CD14-positive monocyte (primary cell): ENCODE measurements around the gene VEGFC. TPM values are rescaled to one million over a fixed set of nuclear protein-coding genes. Genes with fewer than 3 reads are reported as not detected.

Experiments
- DNase-seq, 3 donors: peaks; one replicate each; pipeline ENCODE4 v3.0.0-alpha.2; 2011 to 2022
- H2AFZ ChIP-seq: 2 replicates; pipeline ENCODE4 v1.6.0; 2012; ENCODE audit warnings: mild to moderate bottlenecking, low read depth, low read length, inconsistent platforms; ENCODE audit not compliant: insufficient read depth, poor library complexity, severe bottlenecking
- H3K27ac ChIP-seq, 2 donors: 1 replicate in 1 of 2; 2 replicates in 1 of 2; pipeline ENCODE4 v1.5.1; 2012 to 2013; ENCODE audit warnings: low read length in 2 of 2, control low read depth in 1 of 2, inconsistent platforms in 1 of 2, low read depth in 1 of 2, mild to moderate bottlenecking in 1 of 2
- H3K27me3 ChIP-seq, 2 donors: one replicate each; pipeline versions ENCODE4 v1.6.0 to v1.6.1; 2011 to 2013; ENCODE audit warnings: low read length in 2 of 2; ENCODE audit not compliant: control insufficient read depth in 2 of 2, insufficient read depth in 2 of 2
- H3K36me3 ChIP-seq, 2 donors: replicated peaks in 1 of 2; 1 replicate in 1 of 2; 2 replicates in 1 of 2; pipeline versions ENCODE4 v1.5.1 to v1.6.1; 2012 to 2013; ENCODE audit warnings: low read length in 2 of 2, control low read depth in 1 of 2, inconsistent platforms in 1 of 2, mild to moderate bottlenecking in 1 of 2; ENCODE audit not compliant: insufficient read depth in 2 of 2, control insufficient read depth in 1 of 2
- H3K4me1 ChIP-seq, 2 donors: 1 replicate in 1 of 2; 2 replicates in 1 of 2; pipeline versions ENCODE4 v1.5.1 to v1.6.1; 2012 to 2013; ENCODE audit warnings: low read length in 2 of 2, control low read depth in 1 of 2, inconsistent platforms in 1 of 2, mild to moderate bottlenecking in 1 of 2, moderate library complexity in 1 of 2; ENCODE audit not compliant: insufficient read depth in 2 of 2, control insufficient read depth in 1 of 2
- H3K4me2 ChIP-seq: replicated peaks from 2 replicates; pipeline ENCODE3; 2012; ENCODE audit warnings: low read length, moderate library complexity, mild to moderate bottlenecking; ENCODE audit not compliant: poor library complexity, severe bottlenecking; ENCODE audit errors: extremely low read depth
- H3K4me3 ChIP-seq, 3 experiments: fragments of 200-600 bp in 1 of 3; sonication (generic) in 1 of 3; replicated peaks in 1 of 3; 1 replicate in 2 of 3; 2 replicates in 1 of 3; pipeline ENCODE4 v1.5.1; 2011 to 2013; ENCODE audit warnings: low read length in 3 of 3, mild to moderate bottlenecking in 3 of 3, control low read depth in 2 of 3, low read depth in 2 of 3, inconsistent platforms in 1 of 3, moderate library complexity in 1 of 3
- H3K79me2 ChIP-seq: 2 replicates; pipeline ENCODE4 v1.6.0; 2012; ENCODE audit warnings: mild to moderate bottlenecking, control low read depth, inconsistent platforms, low read length, moderate library complexity; ENCODE audit not compliant: insufficient read depth
- H3K9ac ChIP-seq: 2 replicates; pipeline ENCODE4 v1.6.0; 2017; ENCODE audit warnings: low read length, mild to moderate bottlenecking; ENCODE audit not compliant: insufficient read depth, poor library complexity, severe bottlenecking
- H3K9me3 ChIP-seq, 2 donors: replicated peaks in 1 of 2; 1 replicate in 1 of 2; 2 replicates in 1 of 2; pipeline versions ENCODE4 v1.5.1 to v1.6.1; 2012 to 2013; ENCODE audit warnings: low read length in 2 of 2, control low read depth in 1 of 2; ENCODE audit not compliant: control insufficient read depth in 1 of 2, insufficient read depth in 1 of 2
- H4K20me1 ChIP-seq: 2 replicates; pipeline ENCODE4 v1.6.0; 2012; ENCODE audit warnings: mild to moderate bottlenecking, low read length, control low read depth, moderate library complexity; ENCODE audit not compliant: insufficient read depth
- H3K27ac Mint-ChIP-seq, 7 donors: one replicate each; pipeline ENCODE4 v1.8.0; 2020; ENCODE audit warnings: mild to moderate bottlenecking in 7 of 7, mixed read lengths in 7 of 7, moderate library complexity in 6 of 7, inconsistent platforms in 2 of 7
- H3K27me3 Mint-ChIP-seq, 3 donors: one replicate each; pipeline ENCODE4 v1.8.0; 2021 to 2022; ENCODE audit warnings: low read depth in 3 of 3, mild to moderate bottlenecking in 3 of 3, mixed read lengths in 3 of 3, moderate library complexity in 3 of 3, inconsistent platforms in 1 of 3
- H3K36me3 Mint-ChIP-seq, 2 donors: one replicate each; pipeline ENCODE4 v1.8.0; 2020; ENCODE audit warnings: mixed read lengths in 2 of 2, inconsistent platforms in 1 of 2, mild to moderate bottlenecking in 1 of 2
- H3K4me1 Mint-ChIP-seq: one replicate; pipeline ENCODE4 v1.8.0; 2020; ENCODE audit warnings: mild to moderate bottlenecking, mixed read lengths
- H3K4me3 Mint-ChIP-seq, 2 donors: one replicate each; pipeline ENCODE4 v1.8.0; 2020; ENCODE audit warnings: mild to moderate bottlenecking in 2 of 2, mixed read lengths in 2 of 2, moderate library complexity in 1 of 2
- H3K9me3 Mint-ChIP-seq, 7 donors: one replicate each; pipeline ENCODE4 v1.8.0; 2020 to 2022; ENCODE audit warnings: mixed read lengths in 7 of 7, mild to moderate bottlenecking in 6 of 7, moderate library complexity in 6 of 7, inconsistent platforms in 2 of 7
- WGBS: methylation state at CpG from one replicate; pipeline ENCODE4 v1.1.5; 2013; ENCODE audit warnings: missing lambda C conversion rate; ENCODE audit not compliant: insufficient coverage; 5-methylcytosine and 5-hydroxymethylcytosine counted together
- intact Hi-C, 2 donors: fragments of 100-400 bp; cut with micrococcal nuclease; formaldehyde crosslinking; loops; one replicate each; pipeline versions ENCODE4 v1.15.0 to v1.15.1; 2023
- polyA plus RNA-seq, 3 donors: library from polyadenylated mRNA; depleted of rRNA in 1 of 3; unstranded in 2 of 3; stranded (reverse) in 1 of 3; fragments of 300-500 nt in 2 of 3; fragments of >200 nt in 1 of 3; fragmentation: Illumina TruSeq in 2 of 3; gene quantifications; 1 replicate in 2 of 3; 2 replicates in 1 of 3; pipeline ENCODE4 v1.2.3, GENCODE V29; 2012 to 2021
- TF ChIP-seq, protein P1 (sequence below): fragments of 200-600 bp; IDR thresholded peaks from one replicate; pipeline ENCODE4 v1.8.0; 2022; ENCODE audit warnings: antibody characterized with exemption, mild to moderate bottlenecking

The VEGFC gene
- polyA plus RNA-seq, 3 donors: not detected

DNA sequence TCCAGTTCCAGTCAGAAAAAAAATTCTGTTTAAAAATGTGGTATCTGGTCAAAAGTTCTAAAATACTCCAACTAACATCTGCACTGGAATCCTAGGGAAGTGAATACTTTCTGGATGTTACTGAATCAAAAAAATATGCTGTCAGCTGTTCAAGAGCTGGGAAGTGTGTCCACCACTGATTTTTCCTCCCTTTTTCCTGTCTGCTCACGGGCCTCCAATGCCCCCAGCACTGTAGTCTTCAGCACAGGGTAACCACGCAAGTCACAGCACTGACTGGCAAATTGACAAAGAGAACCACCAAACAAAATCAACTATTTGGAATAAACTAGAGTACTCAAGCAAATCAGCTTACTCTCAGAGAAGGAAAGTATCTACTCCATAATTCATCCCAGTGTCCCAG, 9.9 kb downstream of the VEGFC start:
- Histone ChIP-seq H3K79me2 (no peaks in the 10 kb centered on the region), H3K9me3 (no peaks in the 10 kb centered on the region), H3K4me2 (no peak overlapping the region), H4K20me1 (no peaks in the 10 kb centered on the region), H2AFZ (no peak overlapping the region), H3K9ac (no peak overlapping the region), H3K4me3 (no peak overlapping the region), H3K27ac (no peak overlapping the region), H3K4me1 (no peaks in the 10 kb centered on the region), H3K27me3 (no peaks in the 10 kb centered on the region), H3K36me3 (no peaks in the 10 kb centered on the region)
- no peak overlapping the region for H3K27ac Mint-ChIP-seq
- H3K4me1 Mint-ChIP-seq: no peaks in the 10 kb centered on the region
- TF ChIP-seq, protein P1, sequence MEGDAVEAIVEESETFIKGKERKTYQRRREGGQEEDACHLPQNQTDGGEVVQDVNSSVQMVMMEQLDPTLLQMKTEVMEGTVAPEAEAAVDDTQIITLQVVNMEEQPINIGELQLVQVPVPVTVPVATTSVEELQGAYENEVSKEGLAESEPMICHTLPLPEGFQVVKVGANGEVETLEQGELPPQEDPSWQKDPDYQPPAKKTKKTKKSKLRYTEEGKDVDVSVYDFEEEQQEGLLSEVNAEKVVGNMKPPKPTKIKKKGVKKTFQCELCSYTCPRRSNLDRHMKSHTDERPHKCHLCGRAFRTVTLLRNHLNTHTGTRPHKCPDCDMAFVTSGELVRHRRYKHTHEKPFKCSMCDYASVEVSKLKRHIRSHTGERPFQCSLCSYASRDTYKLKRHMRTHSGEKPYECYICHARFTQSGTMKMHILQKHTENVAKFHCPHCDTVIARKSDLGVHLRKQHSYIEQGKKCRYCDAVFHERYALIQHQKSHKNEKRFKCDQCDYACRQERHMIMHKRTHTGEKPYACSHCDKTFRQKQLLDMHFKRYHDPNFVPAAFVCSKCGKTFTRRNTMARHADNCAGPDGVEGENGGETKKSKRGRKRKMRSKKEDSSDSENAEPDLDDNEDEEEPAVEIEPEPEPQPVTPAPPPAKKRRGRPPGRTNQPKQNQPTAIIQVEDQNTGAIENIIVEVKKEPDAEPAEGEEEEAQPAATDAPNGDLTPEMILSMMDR: no peak
- H3K36me3 Mint-ChIP-seq: no peaks in the 10 kb centered on the region
- 40% methylated on average over 2 of the region's 2 CpGs for WGBS
- peaks cover 0 to 8% (median 2%) of the 10 kb centered on the region in 3 donors for H3K27me3 Mint-ChIP-seq
- no peaks in the 10 kb centered on the region for H3K9me3 Mint-ChIP-seq
- H3K4me3 Mint-ChIP-seq: no peak overlapping the region
- DNase-seq: no peak
- intact Hi-C loops: no loop called here

DNA sequence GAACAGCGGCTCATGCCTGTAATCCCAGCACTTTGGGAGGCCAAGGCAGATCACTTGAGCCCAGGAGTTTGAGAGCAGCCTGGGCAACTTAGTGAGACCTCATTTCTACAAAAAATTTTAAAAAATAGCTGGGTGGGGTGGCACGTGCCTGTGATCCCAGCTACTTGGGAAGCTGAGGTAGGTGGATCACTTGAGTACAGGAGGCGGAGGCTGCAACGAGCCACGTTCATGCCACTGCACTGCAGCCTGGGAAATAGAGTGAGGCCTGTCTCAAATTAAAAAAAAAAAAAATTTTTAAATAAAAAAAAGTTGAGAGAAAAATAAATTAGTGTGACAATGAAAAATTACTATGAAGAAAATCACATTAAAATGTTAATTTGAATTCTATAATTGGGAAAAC, 10.5 kb downstream of the VEGFC start:
- no peaks in the 10 kb centered on the region for H4K20me1 ChIP-seq
- H3K4me3 ChIP-seq: no peak overlapping the region
- 100% methylated on average over 1 of the region's 5 CpGs for WGBS
- no peaks in the 10 kb centered on the region for H3K4me1 Mint-ChIP-seq
- H3K27me3 Mint-ChIP-seq: peaks cover 0 to 5% (median 2%) of the 10 kb centered on the region in 3 donors
- no peaks in the 10 kb centered on the region for H3K36me3 ChIP-seq
- TF ChIP-seq, protein P1: no peak
- H3K4me3 Mint-ChIP-seq: no peak overlapping the region
- H3K9me3 ChIP-seq: no peaks in the 10 kb centered on the region
- H2AFZ ChIP-seq: no peak overlapping the region
- H3K4me2 ChIP-seq: no peak overlapping the region
- intact Hi-C loops: no loop called here
- H3K4me1 ChIP-seq: no peaks in the 10 kb centered on the region
- H3K9me3 Mint-ChIP-seq: no peaks in the 10 kb centered on the region
- no peaks in the 10 kb centered on the region for H3K27me3 ChIP-seq
- H3K27ac Mint-ChIP-seq: no peak overlapping the region
- H3K9ac ChIP-seq: no peak overlapping the region
- no peaks in the 10 kb centered on the region for H3K79me2 ChIP-seq
- no peak overlapping the region for H3K27ac ChIP-seq
- no peak for DNase-seq
- H3K36me3 Mint-ChIP-seq: no peaks in the 10 kb centered on the region
